Measurements from ENCODE around the gene KLK15. TPM values are rescaled to one million over a fixed set of nuclear protein-coding genes. Genes with fewer than 3 reads are reported as not detected.

Gene KLK15
- total and polyA plus RNA-seq, 2 of the 4 experiments (the other 2 are of a cell fraction), result not detected

DNA sequence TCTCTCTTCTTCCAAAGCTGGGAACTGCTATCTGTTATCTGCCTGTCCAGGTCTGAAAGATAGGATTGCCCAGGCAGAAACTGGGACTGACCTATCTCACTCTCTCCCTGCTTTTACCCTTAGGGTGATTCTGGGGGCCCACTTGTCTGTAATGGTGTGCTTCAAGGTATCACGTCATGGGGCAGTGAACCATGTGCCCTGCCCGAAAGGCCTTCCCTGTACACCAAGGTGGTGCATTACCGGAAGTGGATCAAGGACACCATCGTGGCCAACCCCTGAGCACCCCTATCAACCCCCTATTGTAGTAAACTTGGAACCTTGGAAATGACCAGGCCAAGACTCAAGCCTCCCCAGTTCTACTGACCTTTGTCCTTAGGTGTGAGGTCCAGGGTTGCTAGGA lies 26.5 kb upstream of the KLK15 start:
- 100% methylated on average over 1 of the region's 4 CpGs; no CpG with 5 or more reads in 1 of the 2 experiments for WGBS, 2 experiments (ENCODE audit: extremely low coverage in 2 of 2, insufficient read length in 1 of 2)
- H3K79me1 ChIP-seq (ENCODE audit: low read depth in 1 of 2, low read length in 2 of 2), result no peaks in the 10 kb centered on the region
- H4K20me1 ChIP-seq (ENCODE audit: insufficient read depth, low read length), result no peaks in the 10 kb centered on the region
- no peak for TF ChIP-seq FOS (IDR thresholded peaks at IDR 0.05; ENCODE audit: low read depth, low read length)
- TF ChIP-seq CHD1 (IDR thresholded peaks at IDR 0.05; ENCODE audit: low read depth, low read length), result no peak
- TF ChIP-seq RFX5 (IDR thresholded peaks at IDR 0.05; ENCODE audit: low read depth, low read length), result no peak
- no peak for TF ChIP-seq NFE2L2 (IDR thresholded peaks at IDR 0.05; ENCODE audit: low read depth, low read length)
- TF ChIP-seq RAD21 (IDR thresholded peaks at IDR 0.05; ENCODE audit: low read length), result no peak
- no peak for TF ChIP-seq RCOR1 (IDR thresholded peaks at IDR 0.05; ENCODE audit: insufficient replicate concordance, low read length)
- TF ChIP-seq CEBPB (IDR thresholded peaks at IDR 0.05; ENCODE audit: low read depth, low read length), result no peak
- TF ChIP-seq, protein P1, sequence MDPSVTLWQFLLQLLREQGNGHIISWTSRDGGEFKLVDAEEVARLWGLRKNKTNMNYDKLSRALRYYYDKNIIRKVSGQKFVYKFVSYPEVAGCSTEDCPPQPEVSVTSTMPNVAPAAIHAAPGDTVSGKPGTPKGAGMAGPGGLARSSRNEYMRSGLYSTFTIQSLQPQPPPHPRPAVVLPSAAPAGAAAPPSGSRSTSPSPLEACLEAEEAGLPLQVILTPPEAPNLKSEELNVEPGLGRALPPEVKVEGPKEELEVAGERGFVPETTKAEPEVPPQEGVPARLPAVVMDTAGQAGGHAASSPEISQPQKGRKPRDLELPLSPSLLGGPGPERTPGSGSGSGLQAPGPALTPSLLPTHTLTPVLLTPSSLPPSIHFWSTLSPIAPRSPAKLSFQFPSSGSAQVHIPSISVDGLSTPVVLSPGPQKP (IDR thresholded peaks at IDR 0.05; ENCODE audit: borderline replicate concordance, low read depth, low read length), result no peak
- TF ChIP-seq, protein P2, sequence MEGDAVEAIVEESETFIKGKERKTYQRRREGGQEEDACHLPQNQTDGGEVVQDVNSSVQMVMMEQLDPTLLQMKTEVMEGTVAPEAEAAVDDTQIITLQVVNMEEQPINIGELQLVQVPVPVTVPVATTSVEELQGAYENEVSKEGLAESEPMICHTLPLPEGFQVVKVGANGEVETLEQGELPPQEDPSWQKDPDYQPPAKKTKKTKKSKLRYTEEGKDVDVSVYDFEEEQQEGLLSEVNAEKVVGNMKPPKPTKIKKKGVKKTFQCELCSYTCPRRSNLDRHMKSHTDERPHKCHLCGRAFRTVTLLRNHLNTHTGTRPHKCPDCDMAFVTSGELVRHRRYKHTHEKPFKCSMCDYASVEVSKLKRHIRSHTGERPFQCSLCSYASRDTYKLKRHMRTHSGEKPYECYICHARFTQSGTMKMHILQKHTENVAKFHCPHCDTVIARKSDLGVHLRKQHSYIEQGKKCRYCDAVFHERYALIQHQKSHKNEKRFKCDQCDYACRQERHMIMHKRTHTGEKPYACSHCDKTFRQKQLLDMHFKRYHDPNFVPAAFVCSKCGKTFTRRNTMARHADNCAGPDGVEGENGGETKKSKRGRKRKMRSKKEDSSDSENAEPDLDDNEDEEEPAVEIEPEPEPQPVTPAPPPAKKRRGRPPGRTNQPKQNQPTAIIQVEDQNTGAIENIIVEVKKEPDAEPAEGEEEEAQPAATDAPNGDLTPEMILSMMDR (conservative IDR thresholded peaks at IDR 0.05; ENCODE audit: low read depth, low read length), result no peak
- TF ChIP-seq BHLHE40 (IDR thresholded peaks at IDR 0.05; ENCODE audit: low read depth, low read length), result no peak
- TF ChIP-seq, protein P3, sequence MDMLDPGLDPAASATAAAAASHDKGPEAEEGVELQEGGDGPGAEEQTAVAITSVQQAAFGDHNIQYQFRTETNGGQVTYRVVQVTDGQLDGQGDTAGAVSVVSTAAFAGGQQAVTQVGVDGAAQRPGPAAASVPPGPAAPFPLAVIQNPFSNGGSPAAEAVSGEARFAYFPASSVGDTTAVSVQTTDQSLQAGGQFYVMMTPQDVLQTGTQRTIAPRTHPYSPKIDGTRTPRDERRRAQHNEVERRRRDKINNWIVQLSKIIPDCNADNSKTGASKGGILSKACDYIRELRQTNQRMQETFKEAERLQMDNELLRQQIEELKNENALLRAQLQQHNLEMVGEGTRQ (IDR thresholded peaks at IDR 0.05; ENCODE audit: low read depth, low read length), result no peak
- TF ChIP-seq MXI1 (IDR thresholded peaks at IDR 0.05; ENCODE audit: borderline replicate concordance, low read depth, low read length), result no peak
- no peak for TF ChIP-seq POLR2A (IDR thresholded peaks at IDR 0.05; ENCODE audit: low read depth, low read length)
- no peak for TF ChIP-seq MAFK (IDR thresholded peaks at IDR 0.05; ENCODE audit: low read depth, low read length)
- no peak for TF ChIP-seq SMC3 (IDR thresholded peaks at IDR 0.05; ENCODE audit: low read depth, low read length)
- TF ChIP-seq MAZ (IDR thresholded peaks at IDR 0.05; ENCODE audit: borderline replicate concordance, low read depth, low read length), result no peak
- H3K9ac ChIP-seq (ENCODE audit: low read depth, low read length), result no peak overlapping the region
- H2AK5ac ChIP-seq (ENCODE audit: low read depth, low read length), result no peak overlapping the region
- H3K27me3 ChIP-seq (ENCODE audit: control insufficient read depth, insufficient read depth, low read length), result peaks cover 4% of the 10 kb centered on the region; the same call in 1 of the 2 replicates
- H3K36me3 ChIP-seq (ENCODE audit: control insufficient read depth, insufficient read depth, low read length), result no peaks in the 10 kb centered on the region
- H4K91ac ChIP-seq (ENCODE audit: insufficient read depth, low read depth, low read length), result no peak overlapping the region
- no peak overlapping the region for H2BK20ac ChIP-seq (ENCODE audit: low read depth, low read length)
- H3K4me3 ChIP-seq (ENCODE audit: insufficient read depth, low read depth, low read length), result no peak overlapping the region
- H4K8ac ChIP-seq (ENCODE audit: low read depth in 2 of 2, low read length in 2 of 2), result no peak overlapping the region
- no peak overlapping the region for H2BK120ac ChIP-seq (ENCODE audit: low read depth, low read length)
- no peak overlapping the region for H3K56ac ChIP-seq (ENCODE audit: extremely low read depth, insufficient read depth, low read length)
- BruUV-seq (replicated peaks), result no TSS peak
- H3K9me3 ChIP-seq (ENCODE audit: control insufficient read depth, insufficient read depth, low read length), result 0 out of 2 replicates have a peak, but pooled peaks cover 4% of the 10 kb centered on the region
- ChIA-PET CTCF (no interaction called here), POLR2A (ENCODE audit: unreplicated experiment) (no interaction called here)
- no peak overlapping the region for H3K27ac ChIP-seq (ENCODE audit: insufficient read depth, low read length)
- in situ Hi-C loops (cut with MboI; ENCODE audit: low sequenced_read_pairs) (no loop called here), dilution Hi-C loops (cut with HindIII; ENCODE audit: low sequenced_read_pairs, unreplicated experiment) (no loop called here), intact Hi-C loops (cut with micrococcal nuclease) (no loop called here)
- H2BK15ac ChIP-seq (ENCODE audit: low read depth, low read length), result no peak overlapping the region
- no peak overlapping the region for H4K5ac ChIP-seq (ENCODE audit: low read depth, low read length)
- no peak overlapping the region for H2AK9ac ChIP-seq (replicated peaks; ENCODE audit: low read depth, low read length, poor library complexity)
- no peak overlapping the region for H3K4ac ChIP-seq (ENCODE audit: low read depth, low read length)
- H3K18ac ChIP-seq (ENCODE audit: low read depth, low read length), result no peak overlapping the region
- no peaks in the 10 kb centered on the region for H3K4me1 ChIP-seq (ENCODE audit: control insufficient read depth, insufficient read depth, low read length)
- H2BK5ac ChIP-seq (ENCODE audit: low read depth, low read length, poor library complexity, severe bottlenecking), result no peak overlapping the region
- H2AFZ ChIP-seq (replicated peaks; ENCODE audit: low read length, poor library complexity), result no peak overlapping the region
- no peak overlapping the region for H3K23ac ChIP-seq (ENCODE audit: low read depth, low read length)
- DNase-seq, result no peak
- ATAC-seq (ENCODE audit: low read depth), result no peak
- H3K4me2 ChIP-seq (ENCODE audit: low read depth, low read length), result no peak overlapping the region
- no peak overlapping the region for H3K14ac ChIP-seq (replicated peaks; ENCODE audit: low read depth, low read length)
- H3K9me1 ChIP-seq (ENCODE audit: insufficient read depth, low read length), result no peaks in the 10 kb centered on the region

All from IMR-90 (cell line).